Activated CD8-positive, alpha-beta T cell treated with anti-CD3 and anti-CD28 coated beads for 36 hours (primary cell): ENCODE measurements around the gene FES. TPM values are rescaled to one million over a fixed set of nuclear protein-coding genes. Genes with fewer than 3 reads are reported as not detected.

Experiments
- ATAC-seq: fragments of 200-7000 bp; cut with Tn5 transposase; one replicate; pipeline ENCODE4 v1.10.0; 2021; ENCODE audit warnings: mild to moderate bottlenecking, moderate library complexity
- CTCF ChIA-PET: fragments of 350-600 bp; sonication (Branson Sonifier 250); formaldehyde crosslinking; loops from one replicate; lab custom pipeline; 2021; ENCODE audit warnings: antibody characterized with exemption; lab: Charles Lee
- POLR2A ChIA-PET: fragments of 350-600 bp; sonication (Branson Sonifier 250); formaldehyde crosslinking; loops from one replicate; lab custom pipeline; 2021; ENCODE audit warnings: antibody characterized with exemption; lab: Charles Lee
- DNase-seq: peaks from one replicate; pipeline ENCODE4 v3.0.0-alpha.2; 2020
- H3K27ac Mint-ChIP-seq: one replicate; pipeline ENCODE4 v1.8.0; 2021; ENCODE audit warnings: mild to moderate bottlenecking, mixed read lengths
- H3K27me3 Mint-ChIP-seq: one replicate; pipeline ENCODE4 v1.8.0; 2021; ENCODE audit warnings: mixed read lengths
- H3K36me3 Mint-ChIP-seq: one replicate; pipeline ENCODE4 v1.8.0; 2021; ENCODE audit warnings: low read depth, mixed read lengths
- H3K4me1 Mint-ChIP-seq: one replicate; pipeline ENCODE4 v1.8.0; 2021; ENCODE audit warnings: low read depth, mixed read lengths
- H3K4me3 Mint-ChIP-seq: one replicate; pipeline ENCODE4 v1.8.0; 2021; ENCODE audit warnings: mild to moderate bottlenecking, moderate library complexity, mixed read lengths
- H3K9me3 Mint-ChIP-seq: one replicate; pipeline ENCODE4 v1.8.0; 2021; ENCODE audit warnings: mixed read lengths
- intact Hi-C: fragments of 100-400 bp; cut with micrococcal nuclease; formaldehyde crosslinking; loops from one replicate; pipeline ENCODE4 v1.10.0; 2022
- total RNA-seq, 2 experiments: library from RNA; stranded (reverse); gene quantifications; one replicate each; pipeline ENCODE4 v1.2.3, GENCODE V29; 2021
- TF ChIP-seq, protein P1 (sequence below): fragments of 200-600 bp; IDR thresholded peaks from one replicate; pipeline ENCODE4 v1.8.0; 2022; ENCODE audit warnings: antibody characterized with exemption, mild to moderate bottlenecking

Gene FES
- total RNA-seq, 2 experiments from 2014 or later = 4.1 to 4.6 TPM

DNA sequence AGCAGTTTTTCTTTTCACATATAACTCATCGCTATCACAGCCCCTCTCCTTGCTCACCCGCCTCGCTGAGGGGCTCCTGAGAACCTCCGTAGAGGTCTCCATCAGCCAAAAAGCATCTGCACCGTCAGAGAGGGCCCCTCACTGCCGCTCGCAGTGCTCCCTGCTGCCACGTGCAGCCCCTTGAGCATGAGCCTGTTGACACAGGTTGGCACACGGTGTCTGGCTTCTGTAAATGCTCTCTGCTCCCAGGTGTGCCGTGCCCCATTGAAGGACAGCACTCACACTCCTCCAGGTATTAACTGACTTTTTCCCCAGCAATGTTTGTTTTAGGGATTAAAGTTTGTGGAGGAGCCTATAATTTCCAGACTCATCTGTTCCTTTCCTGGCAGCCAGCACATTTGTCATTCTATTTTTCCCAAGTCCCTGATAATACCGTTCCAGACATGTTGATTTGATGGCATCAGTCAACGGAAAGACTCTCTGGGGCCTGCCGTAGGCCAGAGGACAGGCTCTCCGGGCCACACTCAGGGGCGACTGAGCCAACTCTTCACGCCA, 18.1 kb upstream of the FES start:
- peaks cover 4% of the 10 kb centered on the region for H3K36me3 Mint-ChIP-seq
- no peak overlapping the region for H3K27ac Mint-ChIP-seq
- peaks cover 37% of the 10 kb centered on the region for H3K4me1 Mint-ChIP-seq
- TF ChIP-seq, protein P1, sequence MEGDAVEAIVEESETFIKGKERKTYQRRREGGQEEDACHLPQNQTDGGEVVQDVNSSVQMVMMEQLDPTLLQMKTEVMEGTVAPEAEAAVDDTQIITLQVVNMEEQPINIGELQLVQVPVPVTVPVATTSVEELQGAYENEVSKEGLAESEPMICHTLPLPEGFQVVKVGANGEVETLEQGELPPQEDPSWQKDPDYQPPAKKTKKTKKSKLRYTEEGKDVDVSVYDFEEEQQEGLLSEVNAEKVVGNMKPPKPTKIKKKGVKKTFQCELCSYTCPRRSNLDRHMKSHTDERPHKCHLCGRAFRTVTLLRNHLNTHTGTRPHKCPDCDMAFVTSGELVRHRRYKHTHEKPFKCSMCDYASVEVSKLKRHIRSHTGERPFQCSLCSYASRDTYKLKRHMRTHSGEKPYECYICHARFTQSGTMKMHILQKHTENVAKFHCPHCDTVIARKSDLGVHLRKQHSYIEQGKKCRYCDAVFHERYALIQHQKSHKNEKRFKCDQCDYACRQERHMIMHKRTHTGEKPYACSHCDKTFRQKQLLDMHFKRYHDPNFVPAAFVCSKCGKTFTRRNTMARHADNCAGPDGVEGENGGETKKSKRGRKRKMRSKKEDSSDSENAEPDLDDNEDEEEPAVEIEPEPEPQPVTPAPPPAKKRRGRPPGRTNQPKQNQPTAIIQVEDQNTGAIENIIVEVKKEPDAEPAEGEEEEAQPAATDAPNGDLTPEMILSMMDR = no peak
- ChIA-PET CTCF (no interaction called here), POLR2A (no interaction called here)
- H3K4me3 Mint-ChIP-seq = no peak overlapping the region
- intact Hi-C loops = no loop called here
- DNase-seq = no peak
- H3K9me3 Mint-ChIP-seq = no peaks in the 10 kb centered on the region
- peaks cover 1% of the 10 kb centered on the region for H3K27me3 Mint-ChIP-seq
- no peak for ATAC-seq

DNA sequence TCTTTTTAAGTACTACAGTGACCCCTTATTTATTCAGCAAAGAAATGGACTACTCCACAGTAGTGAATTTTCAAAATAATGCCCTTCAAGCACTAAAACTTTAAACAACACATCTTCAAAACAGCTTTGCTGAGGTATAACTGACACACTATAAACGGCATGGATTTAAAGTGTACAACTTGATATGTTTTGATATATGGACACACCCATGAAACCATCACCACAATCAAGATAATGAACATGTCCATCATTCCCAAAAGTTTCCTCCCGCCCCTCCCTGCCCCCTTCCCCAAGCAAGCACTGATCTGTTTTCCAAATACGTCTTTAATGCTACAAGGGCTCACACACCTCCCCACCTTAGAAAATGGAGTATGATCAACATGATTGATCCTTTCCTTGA, 17.5 kb upstream of the FES start:
- CTCF ChIA-PET = interaction anchor here (1.6 kb wide), 1 partner anchor 66 kb away, joined by 6 read pairs; the partner anchor contains the start of gene HDDC3

GRCh38 chr15:90868261-90868689, 16.0 kb upstream of the FES start, which contains the start of gene FURIN:
TSS of gene FURIN (plus strand) at chr15:90868588. CDS start at chr15:90875741, 7,153 bp downstream.
- CTCF ChIA-PET = interaction anchor here (1.6 kb wide), 2 partner anchors 18 to 64 kb away, joined by 6 read pairs; partner anchors contain the start of gene HDDC3
- DNase-seq (no peak), ATAC-seq (no peak)
- peaks cover 16% of the 10 kb centered on the region for H3K36me3 Mint-ChIP-seq
- peak within 1 kb of the TSS; percentile 94 for H3K27ac Mint-ChIP-seq
- TF ChIP-seq, protein P1 = no peak
- H3K27me3 Mint-ChIP-seq = peaks cover 1% of the 10 kb centered on the region
- peaks cover 47% of the 10 kb centered on the region for H3K4me1 Mint-ChIP-seq
- peak within 1 kb of the TSS; percentile 90 for H3K4me3 Mint-ChIP-seq
- no peaks in the 10 kb centered on the region for H3K9me3 Mint-ChIP-seq
- intact Hi-C loops = no loop called here
- POLR2A ChIA-PET = interaction anchor here (1.6 to 1.7 kb wide), 2 partner anchors 10 to 16 kb away, joined by 4 to 5 read pairs; no protein-coding TSS in a partner anchor

More for the DNA sequence above, 17.5 kb upstream of the FES start:
- TF ChIP-seq, protein P1 = no peak
- ATAC-seq (no peak), DNase-seq (no peak)
- POLR2A ChIA-PET = interaction anchor here (1.6 to 1.7 kb wide), 2 partner anchors 9 to 15 kb away, joined by 4 to 5 read pairs; no protein-coding TSS in a partner anchor
- H3K36me3 Mint-ChIP-seq = peaks cover 4% of the 10 kb centered on the region
- H3K4me3 Mint-ChIP-seq = no peak overlapping the region
- no peak overlapping the region for H3K27ac Mint-ChIP-seq
- intact Hi-C loops = no loop called here
- H3K9me3 Mint-ChIP-seq = no peaks in the 10 kb centered on the region
- peaks cover 37% of the 10 kb centered on the region for H3K4me1 Mint-ChIP-seq
- peaks cover 1% of the 10 kb centered on the region for H3K27me3 Mint-ChIP-seq

DNA sequence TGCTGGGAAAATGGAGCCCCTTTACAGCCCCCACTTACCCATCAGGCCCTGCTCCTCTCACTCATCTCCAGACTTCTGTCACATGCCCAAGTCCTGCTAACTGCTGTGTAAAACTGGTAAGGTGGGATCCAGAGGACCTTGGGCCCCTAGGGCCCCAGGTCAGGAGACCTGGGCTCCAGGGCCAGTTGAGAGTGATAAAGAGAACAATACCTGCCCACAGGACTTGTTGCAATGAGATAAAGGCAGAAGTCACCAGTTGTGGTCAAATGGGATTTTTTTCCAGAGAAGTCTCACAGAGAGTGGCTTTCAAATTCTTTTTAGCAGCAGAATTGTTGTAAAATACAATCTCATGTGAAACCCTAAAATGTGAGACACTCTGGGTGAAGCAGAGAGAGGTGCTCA, 15.2 kb upstream of the FES start:
- DNase-seq (no peak), ATAC-seq (peak; percentile 2)
- CTCF ChIA-PET = no interaction called here
- intact Hi-C loops = no loop called here
- peak overlapping the region; percentile 94 for H3K27ac Mint-ChIP-seq
- TF ChIP-seq, protein P1 = no peak
- peaks cover 17% of the 10 kb centered on the region for H3K36me3 Mint-ChIP-seq
- H3K27me3 Mint-ChIP-seq = peaks cover 1% of the 10 kb centered on the region
- peak overlapping the region; percentile 90 for H3K4me3 Mint-ChIP-seq
- POLR2A ChIA-PET = interaction anchor here (0.6 to 2.6 kb wide), 3 partner anchors 14 to 149 kb away, joined by 3 to 10 read pairs (median 3); no protein-coding TSS in a partner anchor
- H3K4me1 Mint-ChIP-seq = peaks cover 48% of the 10 kb centered on the region
- H3K9me3 Mint-ChIP-seq = no peaks in the 10 kb centered on the region
